HG02884 (cell line): ENCODE measurements around the gene SEPHS2.
"Not testable (repeated sequence)": the region's sequence is repeated elsewhere in the genome, so short reads cannot be mapped to it uniquely, and the experiment has no call there.

Source experiments
- ATAC-seq: cut with Tn5 transposase; IDR thresholded peaks from one replicate; pipeline ENCODE4 v1.9.1; 2021; ENCODE audit warnings: mild to moderate bottlenecking, moderate library complexity; ENCODE audit not compliant: unreplicated experiment

Gene SEPHS2

DNA sequence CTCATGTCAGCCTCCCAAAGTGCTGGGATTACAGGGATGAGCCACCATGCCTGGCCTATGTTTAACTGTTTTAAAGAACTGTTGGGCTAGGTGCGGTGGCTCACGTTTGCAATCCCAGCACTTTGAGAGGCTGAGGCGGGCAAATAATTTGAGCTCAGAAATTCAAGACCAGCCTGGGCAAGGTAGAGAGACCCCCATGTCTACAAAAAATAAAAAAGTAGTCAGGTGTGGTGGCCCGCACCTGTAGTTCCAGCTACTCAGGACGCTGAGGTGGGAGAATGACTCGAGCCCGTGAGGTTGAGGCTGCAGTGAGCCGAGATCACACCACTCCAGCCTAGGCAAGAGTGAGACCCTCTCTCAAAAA is 24.9 kb upstream of the SEPHS2 start:
- ATAC-seq: no peak

- no peak for ATAC-seq
Measured at GRCh38 chr16:30470170-30470512, 24.5 kb upstream of the SEPHS2 start.

DNA sequence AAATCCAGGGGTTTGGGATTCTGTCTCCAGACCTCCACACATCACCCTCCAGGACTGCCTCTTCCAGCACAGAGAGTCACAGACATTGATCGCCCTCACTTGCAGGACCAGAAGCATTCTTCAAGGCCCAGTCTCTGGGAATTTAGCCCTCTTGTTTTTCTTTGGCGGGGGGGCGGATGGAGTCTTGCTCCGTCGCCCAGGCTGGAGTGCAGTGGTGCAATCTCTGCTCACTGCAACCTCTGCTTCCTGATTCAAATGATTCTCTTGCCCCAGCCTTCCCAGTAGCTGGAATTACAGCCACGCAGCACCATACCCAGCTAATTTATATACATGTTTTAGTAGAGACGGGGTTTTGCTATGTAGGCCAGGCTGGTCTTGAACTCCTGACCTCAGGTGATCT is 18.4 kb upstream of the SEPHS2 start:
- no peak for ATAC-seq

- ATAC-seq: not testable (repeated sequence)
Measured at GRCh38 chr16:30461426-30461825, 15.8 kb upstream of the SEPHS2 start.

- no peak for ATAC-seq
Measured at GRCh38 chr16:30459456-30459855, 13.8 kb upstream of the SEPHS2 start.

GRCh38 chr16:30458561-30459394 is 13.1 kb upstream of the SEPHS2 start:
- peak; percentile 83 for ATAC-seq

GRCh38 chr16:30457743-30458560 is 12.3 kb upstream of the SEPHS2 start:
- ATAC-seq: no peak

DNA sequence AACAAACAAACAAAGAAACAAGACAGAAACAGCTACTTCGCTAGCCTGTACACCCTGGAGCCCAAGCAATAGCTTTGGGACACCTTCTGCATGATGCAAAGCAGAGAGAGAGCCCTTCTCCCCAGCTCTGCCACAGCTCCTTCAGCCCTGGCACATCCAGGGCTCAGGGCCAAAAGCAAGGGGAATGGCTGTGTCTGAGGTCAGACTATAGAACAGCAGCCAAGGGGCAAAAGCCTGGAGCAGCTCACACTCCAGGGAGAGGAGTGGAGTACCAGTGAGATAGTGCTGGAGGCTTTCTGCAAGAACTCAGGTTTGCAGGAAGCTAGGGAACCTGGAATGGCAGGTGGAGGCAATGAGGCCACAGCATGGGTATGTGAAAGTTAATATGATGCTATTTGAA is 11.6 kb upstream of the SEPHS2 start:
- ATAC-seq: no peak

- ATAC-seq: no peak
Measured at GRCh38 chr16:30456302-30456701, 10.6 kb upstream of the SEPHS2 start.

GRCh38 chr16:30452709-30453580 is 7.3 kb upstream of the SEPHS2 start:
- ATAC-seq: not testable (repeated sequence)

GRCh38 chr16:30449116-30449435 is 3.4 kb upstream of the SEPHS2 start:
- no peak for ATAC-seq

DNA sequence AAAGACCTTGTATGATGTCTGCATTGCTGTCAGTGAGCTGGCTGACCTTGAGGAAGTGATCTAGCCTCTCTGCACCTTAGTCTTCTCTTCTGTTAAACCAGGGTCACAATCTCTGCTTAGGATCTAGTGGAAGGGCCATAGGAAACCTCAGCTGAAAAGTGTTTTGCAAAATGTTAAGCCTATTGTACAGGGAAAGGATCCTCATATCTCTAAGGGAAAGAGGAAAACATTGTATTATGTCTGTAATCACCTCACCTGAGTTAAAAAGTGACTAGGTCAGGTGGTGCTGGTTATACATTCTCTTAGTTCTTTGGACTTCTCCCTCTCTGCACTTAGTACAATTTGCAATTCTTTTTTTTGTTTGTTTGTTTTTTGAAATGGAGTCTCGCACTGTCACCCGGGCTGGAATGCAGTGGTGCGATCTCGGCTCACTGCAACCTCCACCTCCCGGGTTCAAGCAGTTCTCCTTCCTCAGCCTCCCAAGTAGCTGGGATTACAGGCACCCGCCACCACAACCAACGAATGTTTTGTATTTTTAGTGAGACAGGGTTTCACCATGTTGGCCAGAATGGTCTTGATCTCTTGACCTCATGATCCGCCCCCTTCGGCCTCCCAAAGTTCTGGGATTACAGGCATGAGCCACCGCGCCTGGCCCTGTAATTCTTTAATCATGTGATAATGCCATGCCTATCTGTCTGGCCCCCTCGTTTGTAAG is 2.0 kb upstream of the SEPHS2 start:
- no peak for ATAC-seq

GRCh38 chr16:30446203-30446595 is 525 bp upstream of the SEPHS2 start:
- ATAC-seq: no peak

DNA sequence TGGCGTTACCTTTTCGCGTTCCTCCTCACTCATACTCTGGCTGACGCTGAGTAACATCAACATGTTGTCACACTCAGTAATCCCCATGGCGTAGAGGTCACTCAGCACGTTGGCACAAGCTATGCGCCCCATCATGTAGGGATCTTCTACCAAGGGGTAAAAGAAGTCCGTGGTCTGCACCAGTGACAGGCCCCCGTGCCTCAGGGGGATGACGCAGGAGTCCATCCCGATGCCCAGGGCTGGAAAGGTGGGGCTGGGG is 596 bp downstream of the SEPHS2 start:
- no peak for ATAC-seq

- ATAC-seq: no peak
Measured at GRCh38 chr16:30444231-30445148, 1.2 kb downstream of the SEPHS2 start.

GRCh38 chr16:30443631-30444030 is 2.0 kb downstream of the SEPHS2 start:
- ATAC-seq: no peak

- no peak for ATAC-seq
Measured at GRCh38 chr16:30439720-30440348, 5.8 kb downstream of the SEPHS2 start.

GRCh38 chr16:30438835-30439234 is 6.8 kb downstream of the SEPHS2 start:
- ATAC-seq: no peak

GRCh38 chr16:30437511-30438046 is 8.1 kb downstream of the SEPHS2 start:
- ATAC-seq: no peak
